PC-3 (cell line): Measurements from ENCODE around the gene HK1. TPM values are rescaled to one million over a fixed set of nuclear protein-coding genes. Genes with fewer than 3 reads are reported as not detected.

Experiments used
- ATAC-seq: fragments of 200-7000 bp; cut with Tn5 transposase; 2 replicates; pipeline ENCODE4 v1.9.1; 2020; ENCODE audit warnings: mild to moderate bottlenecking, moderate library complexity
- BruUV-seq: library from RNA; stranded (reverse); fragments of 400-500 nt; replicated peaks from 2 replicates; lab custom pipeline; 2021; lab: Mats Ljungman, UMichigan
- CTCF ChIA-PET: fragments of 300-600 bp; sonication (Branson Sonifier 250); formaldehyde crosslinking; loops from one replicate; lab custom pipeline; 2022; ENCODE audit warnings: antibody characterized with exemption; lab: Charles Lee
- POLR2A ChIA-PET: fragments of 300-600 bp; sonication (Branson Sonifier 250); formaldehyde crosslinking; loops from one replicate; lab custom pipeline; 2022; ENCODE audit warnings: antibody characterized with exemption; ENCODE audit not compliant: unreplicated experiment; lab: Charles Lee
- DNase-seq: peaks from one replicate; pipeline ENCODE4 v3.0.0-alpha.2; 2015
- H2AFZ ChIP-seq: fragments of 300-600 bp; sonication (generic); 2 replicates; pipeline ENCODE4 v1.6.0; 2016; ENCODE audit warnings: antibody characterized with exemption, low read length
- H3F3A ChIP-seq: fragments of 300-600 bp; sonication (generic); one replicate; pipeline ENCODE4 v1.6.0; 2017; ENCODE audit warnings: antibody characterized with exemption, low read length, control low read depth, mild to moderate bottlenecking; ENCODE audit not compliant: unreplicated experiment
- H3K27ac ChIP-seq: fragments of 300-600 bp; sonication (generic); 2 replicates; pipeline ENCODE4 v1.5.1; 2016; ENCODE audit warnings: mild to moderate bottlenecking, low read length
- H3K27me3 ChIP-seq: fragments of 300-600 bp; sonication (generic); 2 replicates; pipeline ENCODE4 v1.6.1; 2016; ENCODE audit warnings: low read length, mixed read lengths
- H3K36me3 ChIP-seq: fragments of 300-600 bp; sonication (generic); 2 replicates; pipeline ENCODE4 v1.6.1; 2016; ENCODE audit warnings: low read depth, mixed run types, low read length, mixed read lengths
- H3K4me1 ChIP-seq: fragments of 300-600 bp; sonication (generic); 2 replicates; pipeline ENCODE4 v1.5.1; 2016; ENCODE audit warnings: low read length; ENCODE audit not compliant: insufficient read depth
- H3K4me2 ChIP-seq: fragments of 300-600 bp; sonication (generic); 2 replicates; pipeline ENCODE4 v1.6.0; 2016; ENCODE audit warnings: low read length
- H3K4me3 ChIP-seq: fragments of 300-600 bp; sonication (generic); 2 replicates; pipeline ENCODE4 v1.5.1; 2016; ENCODE audit warnings: mild to moderate bottlenecking, low read length, mixed read lengths
- H3K79me2 ChIP-seq: fragments of 300-600 bp; sonication (generic); 2 replicates; pipeline ENCODE4 v1.6.1; 2017; ENCODE audit warnings: low read length, mixed read lengths
- H3K9ac ChIP-seq: fragments of 300-600 bp; sonication (generic); 2 replicates; pipeline ENCODE4 v1.6.0; 2016; ENCODE audit warnings: mild to moderate bottlenecking, low read length
- H3K9me2 ChIP-seq: fragments of 300-600 bp; sonication (generic); replicated peaks from 2 replicates; pipeline ENCODE4 v1.6.1; 2016; ENCODE audit warnings: mixed run types, low read length, mixed read lengths
- H3K9me3 ChIP-seq: fragments of 300-600 bp; sonication (generic); 2 replicates; pipeline ENCODE4 v1.6.1; 2016; ENCODE audit warnings: low read length, mixed read lengths
- H4K20me1 ChIP-seq: fragments of 300-600 bp; sonication (generic); 2 replicates; pipeline ENCODE4 v1.6.1; 2016; ENCODE audit warnings: low read length, mixed read lengths
- CTCF ChIP-seq: fragments of 300-600 bp; sonication (generic); conservative IDR thresholded peaks from 2 replicates; pipeline ENCODE4 v1.5.1; 2017; ENCODE audit warnings: antibody characterized with exemption, low read depth, mild to moderate bottlenecking, low read length
- EZH2 ChIP-seq: fragments of 300-600 bp; sonication (generic); IDR thresholded peaks from one replicate; pipeline ENCODE4 v1.6.1; 2017; ENCODE audit warnings: antibody characterized with exemption, mild to moderate bottlenecking, low read length; ENCODE audit not compliant: unreplicated experiment
- EZH2phosphoT487 ChIP-seq: fragments of 300-600 bp; sonication (generic); IDR thresholded peaks from 2 replicates; pipeline ENCODE4 v1.6.1; 2018; ENCODE audit warnings: mild to moderate bottlenecking, antibody characterized with exemption, low read length, borderline replicate concordance
- intact Hi-C: fragments of 100-400 bp; cut with micrococcal nuclease; formaldehyde crosslinking; loops from 2 replicates; pipeline ENCODE4 v1.9.0; 2023
- total RNA-seq: library from RNA; depleted of rRNA; stranded (reverse); fragments of >200 nt; gene quantifications from 2 replicates; pipeline ENCODE4 v1.2.3, GENCODE V29; 2014

HK1 gene
- total RNA-seq, 1 experiment from 2014 or later = 189 TPM

- Histone ChIP-seq H3K27ac (no peak overlapping the region), H3F3A (no peaks in the 10 kb centered on the region), H3K9ac (no peak overlapping the region), H3K9me2 (no peaks in the 10 kb centered on the region), H3K4me1 (peaks cover 11% of the 10 kb centered on the region; the same call in 1 of the 2 replicates), H3K27me3 (no peaks in the 10 kb centered on the region), H3K4me2 (no peak overlapping the region), H3K36me3 (peaks cover 54% of the 10 kb centered on the region), H3K79me2 (no peaks in the 10 kb centered on the region), H4K20me1 (no peaks in the 10 kb centered on the region), H3K9me3 (no peaks in the 10 kb centered on the region), H3K4me3 (no peak overlapping the region), H2AFZ (no peak overlapping the region)
- TF ChIP-seq EZH2 (no peak), EZH2phosphoT487 (no peak), CTCF (no peak)
- no peak for ATAC-seq
- intact Hi-C loops = no loop called here
- ChIA-PET CTCF (no interaction called here), POLR2A (no interaction called here)
- no peak for DNase-seq
- BruUV-seq = no TSS peak
Measured at GRCh38 chr10:69400936-69401335, 122.6 kb downstream of the HK1 start.

GRCh38 chr10:69401416-69401815 lies 123.1 kb downstream of the HK1 start:
- no peak for ATAC-seq
- intact Hi-C loops = no loop called here
- Histone ChIP-seq H3K36me3 (peaks cover 52% of the 10 kb centered on the region), H2AFZ (no peak overlapping the region), H3K9me3 (no peaks in the 10 kb centered on the region), H4K20me1 (no peaks in the 10 kb centered on the region), H3K4me1 (peaks cover 16% of the 10 kb centered on the region; the same call in 1 of the 2 replicates), H3K4me3 (no peak overlapping the region), H3K9ac (no peak overlapping the region), H3K4me2 (no peak overlapping the region), H3F3A (no peaks in the 10 kb centered on the region), H3K79me2 (no peaks in the 10 kb centered on the region), H3K27me3 (no peaks in the 10 kb centered on the region), H3K9me2 (no peaks in the 10 kb centered on the region), H3K27ac (no peak overlapping the region)
- BruUV-seq = TSS peak; percentile 65
- DNase-seq = no peak
- ChIA-PET CTCF (no interaction called here), POLR2A (no interaction called here)
- TF ChIP-seq EZH2 = no peak
- TF ChIP-seq CTCF = no peak
- TF ChIP-seq EZH2phosphoT487 = no peak

GRCh38 chr10:69402386-69402785 lies 124.1 kb downstream of the HK1 start:
- no peak for ATAC-seq
- Histone ChIP-seq H3K79me2 (no peaks in the 10 kb centered on the region), H2AFZ (no peak overlapping the region), H3K4me3 (no peak overlapping the region), H4K20me1 (no peaks in the 10 kb centered on the region), H3F3A (no peaks in the 10 kb centered on the region), H3K27me3 (no peaks in the 10 kb centered on the region), H3K27ac (no peak overlapping the region), H3K36me3 (peaks cover 45% of the 10 kb centered on the region), H3K9me2 (no peaks in the 10 kb centered on the region), H3K9me3 (no peaks in the 10 kb centered on the region), H3K9ac (no peak overlapping the region), H3K4me1 (peaks cover 17% of the 10 kb centered on the region; the same call in 1 of the 2 replicates), H3K4me2 (no peak overlapping the region)
- POLR2A ChIA-PET = no interaction called here
- BruUV-seq = no TSS peak
- intact Hi-C loops = no loop called here
- TF ChIP-seq EZH2 (no peak), EZH2phosphoT487 (no peak), CTCF (no peak)
- CTCF ChIA-PET = no interaction called here
- no peak for DNase-seq
